ENCODE results near the gene FAF2. TPM values are rescaled to one million over a fixed set of nuclear protein-coding genes. Genes with fewer than 3 reads are reported as not detected.

FAF2 gene
- total RNA-seq, 2 experiments from 2014 or later: 27.5 to 30.1 TPM

DNA sequence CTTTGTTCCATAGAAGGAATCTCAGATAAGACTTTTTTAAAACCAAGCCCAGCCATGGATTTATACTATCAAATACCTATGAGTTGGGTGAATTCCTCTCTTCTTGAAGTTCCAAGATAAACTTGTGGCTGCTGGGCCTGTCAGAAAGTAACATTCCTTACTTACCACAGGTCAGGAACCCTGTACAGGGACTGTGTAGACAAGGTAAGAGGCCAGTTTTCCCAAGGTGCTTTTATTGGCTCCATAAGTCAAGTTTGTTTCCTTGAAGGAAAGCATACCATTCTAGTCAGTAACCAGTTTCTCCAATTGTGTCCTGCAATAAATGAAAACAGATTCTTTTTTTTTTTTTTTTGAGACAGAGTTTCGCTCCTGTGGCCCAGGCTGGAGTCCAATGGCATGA, 23.0 kb upstream of the FAF2 start:
- ATAC-seq (ENCODE audit: poor library complexity): no peak
- H3K4me3 Mint-ChIP-seq: no peak overlapping the region
- CTCF ChIA-PET: interaction anchor here (0.6 to 2.3 kb wide), 2 partner anchors 8 to 69 kb away, joined by 3 to 6 read pairs; partner anchors contain the start of gene CLTB
- no peaks in the 10 kb centered on the region for H3K4me1 Mint-ChIP-seq (ENCODE audit: low read depth)
- Histone ChIP-seq H3K4me3 (ENCODE audit: low read length) (no peak overlapping the region), H3K36me3 (ENCODE audit: insufficient read depth, low read length) (no peaks in the 10 kb centered on the region), H3K9me3 (ENCODE audit: control insufficient read depth in 1 of 2, insufficient read depth in 1 of 2, low read length in 2 of 2) (peaks cover 0 to 3% of the 10 kb centered on the region in 2 experiments), H3K27me3 (ENCODE audit: control insufficient read depth in 1 of 2, insufficient read depth in 2 of 2, low read length in 2 of 2) (no peaks in the 10 kb centered on the region), H3K27ac (ENCODE audit: low read depth in 1 of 2, low read length in 2 of 2) (no peak overlapping the region), H3K4me1 (ENCODE audit: insufficient read depth, low read length) (no peaks in the 10 kb centered on the region)
- no peaks in the 10 kb centered on the region for H3K9me3 Mint-ChIP-seq
- H3K27ac Mint-ChIP-seq: no peak overlapping the region
- no peak for DNase-seq
- TF ChIP-seq, protein P1, sequence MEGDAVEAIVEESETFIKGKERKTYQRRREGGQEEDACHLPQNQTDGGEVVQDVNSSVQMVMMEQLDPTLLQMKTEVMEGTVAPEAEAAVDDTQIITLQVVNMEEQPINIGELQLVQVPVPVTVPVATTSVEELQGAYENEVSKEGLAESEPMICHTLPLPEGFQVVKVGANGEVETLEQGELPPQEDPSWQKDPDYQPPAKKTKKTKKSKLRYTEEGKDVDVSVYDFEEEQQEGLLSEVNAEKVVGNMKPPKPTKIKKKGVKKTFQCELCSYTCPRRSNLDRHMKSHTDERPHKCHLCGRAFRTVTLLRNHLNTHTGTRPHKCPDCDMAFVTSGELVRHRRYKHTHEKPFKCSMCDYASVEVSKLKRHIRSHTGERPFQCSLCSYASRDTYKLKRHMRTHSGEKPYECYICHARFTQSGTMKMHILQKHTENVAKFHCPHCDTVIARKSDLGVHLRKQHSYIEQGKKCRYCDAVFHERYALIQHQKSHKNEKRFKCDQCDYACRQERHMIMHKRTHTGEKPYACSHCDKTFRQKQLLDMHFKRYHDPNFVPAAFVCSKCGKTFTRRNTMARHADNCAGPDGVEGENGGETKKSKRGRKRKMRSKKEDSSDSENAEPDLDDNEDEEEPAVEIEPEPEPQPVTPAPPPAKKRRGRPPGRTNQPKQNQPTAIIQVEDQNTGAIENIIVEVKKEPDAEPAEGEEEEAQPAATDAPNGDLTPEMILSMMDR (IDR thresholded peaks at IDR 0.05): no peak
- POLR2A ChIA-PET: no interaction called here
- H3K27me3 Mint-ChIP-seq: peaks cover 5% of the 10 kb centered on the region
- no peaks in the 10 kb centered on the region for H3K36me3 Mint-ChIP-seq (ENCODE audit: low read depth)
- intact Hi-C loops (cut with DNase I, micrococcal nuclease): no loop called here

DNA sequence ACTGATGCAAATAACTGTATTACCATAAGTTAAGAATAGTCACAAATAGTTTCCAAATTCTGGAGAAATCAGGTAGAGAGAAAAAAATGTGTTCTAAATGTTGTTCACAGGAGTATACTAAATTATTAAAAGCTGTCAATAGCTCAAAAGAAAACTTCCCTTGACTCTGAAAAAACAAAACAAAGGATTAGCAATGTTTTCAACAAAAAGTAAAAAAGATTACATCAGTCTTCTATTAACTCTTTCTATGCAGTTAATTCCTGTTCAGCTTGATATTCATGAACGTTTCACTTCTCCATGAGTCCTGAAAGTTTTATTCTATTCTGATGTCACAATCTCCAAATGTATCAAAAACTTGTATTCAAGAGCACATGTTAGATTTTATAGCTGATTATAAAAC, 22.4 kb upstream of the FAF2 start:
- intact Hi-C loops (cut with DNase I, micrococcal nuclease): no loop called here
- H3K36me3 Mint-ChIP-seq (ENCODE audit: low read depth): no peaks in the 10 kb centered on the region
- H3K27ac Mint-ChIP-seq: no peak overlapping the region
- no peaks in the 10 kb centered on the region for H3K36me3 ChIP-seq (ENCODE audit: insufficient read depth, low read length)
- H3K9me3 ChIP-seq (ENCODE audit: control insufficient read depth in 1 of 2, insufficient read depth in 1 of 2, low read length in 2 of 2): peaks cover 0 to 3% of the 10 kb centered on the region in 2 experiments
- no peaks in the 10 kb centered on the region for H3K4me1 Mint-ChIP-seq (ENCODE audit: low read depth)
- DNase-seq (no peak), ATAC-seq (ENCODE audit: poor library complexity) (no peak)
- no peak overlapping the region for H3K4me3 ChIP-seq (ENCODE audit: low read length)
- ChIA-PET POLR2A (no interaction called here), CTCF (interaction anchor here (1.4 to 2.3 kb wide), 2 partner anchors 9 to 117 kb away, joined by 3 to 6 read pairs; partner anchors contain the start of gene CLTB)
- peaks cover 5% of the 10 kb centered on the region for H3K27me3 Mint-ChIP-seq
- no peaks in the 10 kb centered on the region for H3K4me1 ChIP-seq (ENCODE audit: insufficient read depth, low read length)
- no peaks in the 10 kb centered on the region for H3K9me3 Mint-ChIP-seq
- H3K27ac ChIP-seq (ENCODE audit: low read depth in 1 of 2, low read length in 2 of 2): no peak overlapping the region
- TF ChIP-seq, protein P1 (IDR thresholded peaks at IDR 0.05): no peak
- no peak overlapping the region for H3K4me3 Mint-ChIP-seq
- H3K27me3 ChIP-seq (ENCODE audit: control insufficient read depth in 1 of 2, insufficient read depth in 2 of 2, low read length in 2 of 2): no peaks in the 10 kb centered on the region

DNA sequence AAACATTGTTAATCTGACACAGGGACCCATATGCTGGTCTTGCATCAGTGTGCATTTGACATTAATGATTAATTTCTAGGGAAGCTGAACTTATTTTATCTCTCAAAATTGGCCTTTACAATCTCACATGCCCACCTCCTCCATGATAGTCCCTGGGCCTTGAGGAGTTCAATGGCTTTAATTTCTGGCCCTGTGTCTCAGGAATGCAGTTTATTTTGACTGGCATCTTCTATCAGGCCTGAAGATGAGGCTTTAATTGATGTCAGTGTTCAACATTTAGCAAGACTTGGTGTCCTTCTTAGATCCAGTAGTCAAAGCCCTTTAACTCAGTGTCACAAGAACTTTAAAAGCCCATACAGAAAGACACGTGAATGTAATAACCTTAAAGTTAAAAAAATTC, 21.3 kb upstream of the FAF2 start:
- DNase-seq (no peak), ATAC-seq (ENCODE audit: poor library complexity) (no peak)
- Histone ChIP-seq H3K4me3 (ENCODE audit: low read length) (no peak overlapping the region), H3K9me3 (ENCODE audit: control insufficient read depth in 1 of 2, insufficient read depth in 1 of 2, low read length in 2 of 2) (peaks cover 0 to 3% of the 10 kb centered on the region in 2 experiments), H3K27ac (ENCODE audit: low read depth in 1 of 2, low read length in 2 of 2) (no peak overlapping the region), H3K4me1 (ENCODE audit: insufficient read depth, low read length) (no peaks in the 10 kb centered on the region), H3K27me3 (ENCODE audit: control insufficient read depth in 1 of 2, insufficient read depth in 2 of 2, low read length in 2 of 2) (no peaks in the 10 kb centered on the region), H3K36me3 (ENCODE audit: insufficient read depth, low read length) (no peaks in the 10 kb centered on the region)
- no peaks in the 10 kb centered on the region for H3K9me3 Mint-ChIP-seq
- H3K36me3 Mint-ChIP-seq (ENCODE audit: low read depth): no peaks in the 10 kb centered on the region
- peaks cover 5% of the 10 kb centered on the region for H3K27me3 Mint-ChIP-seq
- no peak overlapping the region for H3K4me3 Mint-ChIP-seq
- intact Hi-C loops (cut with DNase I, micrococcal nuclease): no loop called here
- ChIA-PET CTCF (interaction anchor here (1.4 to 2.3 kb wide), 2 partner anchors 10 to 116 kb away, joined by 3 to 6 read pairs; partner anchors contain the start of gene CLTB), POLR2A (no interaction called here)
- TF ChIP-seq, protein P1 (IDR thresholded peaks at IDR 0.05): no peak
- no peak overlapping the region for H3K27ac Mint-ChIP-seq
- no peaks in the 10 kb centered on the region for H3K4me1 Mint-ChIP-seq (ENCODE audit: low read depth)
